Caco-2 (cell line): ENCODE measurements around the gene VDAC2. TPM values are rescaled to one million over a fixed set of nuclear protein-coding genes. Genes with fewer than 3 reads are reported as not detected.

Experiments used
- BruUV-seq: library from RNA; stranded (reverse); fragments of 400-500 nt; replicated peaks from 2 replicates; lab custom pipeline; 2021; lab: Mats Ljungman, UMichigan
- CTCF ChIA-PET: fragments of 300-600 bp; sonication (Branson Sonifier 250); formaldehyde crosslinking; loops from one replicate; lab custom pipeline; 2022; ENCODE audit warnings: antibody characterized with exemption; lab: Charles Lee
- POLR2A ChIA-PET: fragments of 300-600 bp; sonication (Branson Sonifier 250); formaldehyde crosslinking; loops from one replicate; lab custom pipeline; 2022; ENCODE audit warnings: antibody characterized with exemption; lab: Charles Lee
- DNase-seq, 2 experiments: peaks; one replicate each; pipeline versions ENCODE4 v3.0.0 to v3.0.0-alpha.2; 2020 to 2022
- H3K27me3 ChIP-seq: replicated peaks from 2 replicates; pipeline ENCODE4 v1.6.0; 2011; ENCODE audit warnings: low read length; ENCODE audit not compliant: control insufficient read depth, insufficient read depth
- H3K36me3 ChIP-seq: 2 replicates; pipeline ENCODE4 v1.5.1; 2011; ENCODE audit warnings: low read length; ENCODE audit not compliant: control insufficient read depth, insufficient read depth
- H3K4me1 ChIP-seq: fragments of 250-450 bp; sonication (Bioruptor Pico); 2 replicates; pipeline ENCODE4 v1.5.1; 2020; ENCODE audit warnings: mild to moderate bottlenecking
- H3K4me3 ChIP-seq: 2 replicates; pipeline ENCODE4 v1.5.1; 2011; ENCODE audit warnings: low read depth, mild to moderate bottlenecking, control low read depth, low read length
- H3K9me3 ChIP-seq: fragments of 250-450 bp; sonication (Bioruptor Pico); 2 replicates; pipeline ENCODE4 v1.5.1; 2020; ENCODE audit warnings: mild to moderate bottlenecking, moderate library complexity
- H3K27ac Mint-ChIP-seq: one replicate; pipeline ENCODE4 v1.8.0; 2022; ENCODE audit warnings: mixed read lengths; ENCODE audit not compliant: unreplicated experiment
- H3K27me3 Mint-ChIP-seq: one replicate; pipeline ENCODE4 v1.8.0; 2022; ENCODE audit warnings: mixed read lengths; ENCODE audit not compliant: insufficient read depth, unreplicated experiment
- H3K36me3 Mint-ChIP-seq: one replicate; pipeline ENCODE4 v1.8.0; 2022; ENCODE audit warnings: mild to moderate bottlenecking, mixed read lengths; ENCODE audit not compliant: insufficient read depth, unreplicated experiment
- H3K4me1 Mint-ChIP-seq: one replicate; pipeline ENCODE4 v1.8.0; 2022; ENCODE audit warnings: low read depth, mixed read lengths; ENCODE audit not compliant: unreplicated experiment
- H3K4me3 Mint-ChIP-seq: one replicate; pipeline ENCODE4 v1.8.0; 2022; ENCODE audit warnings: mild to moderate bottlenecking, moderate library complexity, mixed read lengths; ENCODE audit not compliant: unreplicated experiment
- H3K9me3 Mint-ChIP-seq: one replicate; pipeline ENCODE4 v1.8.0; 2022; ENCODE audit warnings: mixed read lengths; ENCODE audit not compliant: unreplicated experiment
- intact Hi-C: fragments of 100-400 bp; cut with micrococcal nuclease; formaldehyde crosslinking; loops from one replicate; pipeline ENCODE4 v1.10.0; 2022; ENCODE audit not compliant: unreplicated experiment
- total RNA-seq: library from RNA; stranded (reverse); gene quantifications from 2 replicates; pipeline ENCODE4 v1.2.3, GENCODE V29; 2022
- TF ChIP-seq, protein P1 (sequence below), 2 experiments: fragments of 200-600 bp in 1 of 2; IDR thresholded peaks; 1 replicate in 1 of 2; 2 replicates in 1 of 2; pipeline versions ENCODE4 v1.5.1 to v1.8.0; 2011 to 2022; ENCODE audit warnings: antibody characterized with exemption in 1 of 2, control low read depth in 1 of 2, inconsistent platforms in 1 of 2, low read depth in 1 of 2, low read length in 1 of 2, mild to moderate bottlenecking in 1 of 2, moderate library complexity in 1 of 2; ENCODE audit not compliant: insufficient read depth in 1 of 2, severe bottlenecking in 1 of 2, unreplicated experiment in 1 of 2

Gene VDAC2
- total RNA-seq, 1 experiment from 2014 or later = 244 TPM

- H3K4me1 ChIP-seq = no peaks in the 10 kb centered on the region
- DNase-seq = no peak
- peaks cover 47% of the 10 kb centered on the region for H3K36me3 Mint-ChIP-seq
- H3K4me3 Mint-ChIP-seq = no peak overlapping the region
- no peaks in the 10 kb centered on the region for H3K27me3 ChIP-seq
- no peaks in the 10 kb centered on the region for H3K36me3 ChIP-seq
- no TSS peak for BruUV-seq
- no peak overlapping the region for H3K4me3 ChIP-seq
- H3K4me1 Mint-ChIP-seq = no peaks in the 10 kb centered on the region
- no peaks in the 10 kb centered on the region for H3K9me3 Mint-ChIP-seq
- no peaks in the 10 kb centered on the region for H3K27me3 Mint-ChIP-seq
- TF ChIP-seq, protein P1, sequence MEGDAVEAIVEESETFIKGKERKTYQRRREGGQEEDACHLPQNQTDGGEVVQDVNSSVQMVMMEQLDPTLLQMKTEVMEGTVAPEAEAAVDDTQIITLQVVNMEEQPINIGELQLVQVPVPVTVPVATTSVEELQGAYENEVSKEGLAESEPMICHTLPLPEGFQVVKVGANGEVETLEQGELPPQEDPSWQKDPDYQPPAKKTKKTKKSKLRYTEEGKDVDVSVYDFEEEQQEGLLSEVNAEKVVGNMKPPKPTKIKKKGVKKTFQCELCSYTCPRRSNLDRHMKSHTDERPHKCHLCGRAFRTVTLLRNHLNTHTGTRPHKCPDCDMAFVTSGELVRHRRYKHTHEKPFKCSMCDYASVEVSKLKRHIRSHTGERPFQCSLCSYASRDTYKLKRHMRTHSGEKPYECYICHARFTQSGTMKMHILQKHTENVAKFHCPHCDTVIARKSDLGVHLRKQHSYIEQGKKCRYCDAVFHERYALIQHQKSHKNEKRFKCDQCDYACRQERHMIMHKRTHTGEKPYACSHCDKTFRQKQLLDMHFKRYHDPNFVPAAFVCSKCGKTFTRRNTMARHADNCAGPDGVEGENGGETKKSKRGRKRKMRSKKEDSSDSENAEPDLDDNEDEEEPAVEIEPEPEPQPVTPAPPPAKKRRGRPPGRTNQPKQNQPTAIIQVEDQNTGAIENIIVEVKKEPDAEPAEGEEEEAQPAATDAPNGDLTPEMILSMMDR (IDR thresholded peaks at IDR 0.05; ENCODE audit: insufficient read depth in 1 of 2, low read depth in 1 of 2, low read length in 1 of 2, severe bottlenecking in 1 of 2, unreplicated experiment in 1 of 2) = no peak
- intact Hi-C loops = no loop called here
- POLR2A ChIA-PET = no interaction called here
- CTCF ChIA-PET = no interaction called here
- H3K27ac Mint-ChIP-seq = no peak overlapping the region
- no peaks in the 10 kb centered on the region for H3K9me3 ChIP-seq
Measured at GRCh38 chr10:75175046-75175445, 35.5 kb upstream of the VDAC2 start.

- Histone ChIP-seq H3K4me1 (no peaks in the 10 kb centered on the region), H3K36me3 (no peaks in the 10 kb centered on the region), H3K4me3 (no peak overlapping the region), H3K27me3 (no peaks in the 10 kb centered on the region), H3K9me3 (no peaks in the 10 kb centered on the region)
- peaks cover 37% of the 10 kb centered on the region for H3K36me3 Mint-ChIP-seq
- CTCF ChIA-PET = no interaction called here
- no peak for DNase-seq
- POLR2A ChIA-PET = no interaction called here
- H3K4me1 Mint-ChIP-seq = no peaks in the 10 kb centered on the region
- intact Hi-C loops = no loop called here
- no peaks in the 10 kb centered on the region for H3K27me3 Mint-ChIP-seq
- no peak overlapping the region for H3K4me3 Mint-ChIP-seq
- no TSS peak for BruUV-seq
- no peaks in the 10 kb centered on the region for H3K9me3 Mint-ChIP-seq
- no peak overlapping the region for H3K27ac Mint-ChIP-seq
- TF ChIP-seq, protein P1 (IDR thresholded peaks at IDR 0.05; ENCODE audit: insufficient read depth in 1 of 2, low read depth in 1 of 2, low read length in 1 of 2, severe bottlenecking in 1 of 2, unreplicated experiment in 1 of 2) = no peak
Measured at GRCh38 chr10:75176046-75176445, 34.5 kb upstream of the VDAC2 start.

DNA sequence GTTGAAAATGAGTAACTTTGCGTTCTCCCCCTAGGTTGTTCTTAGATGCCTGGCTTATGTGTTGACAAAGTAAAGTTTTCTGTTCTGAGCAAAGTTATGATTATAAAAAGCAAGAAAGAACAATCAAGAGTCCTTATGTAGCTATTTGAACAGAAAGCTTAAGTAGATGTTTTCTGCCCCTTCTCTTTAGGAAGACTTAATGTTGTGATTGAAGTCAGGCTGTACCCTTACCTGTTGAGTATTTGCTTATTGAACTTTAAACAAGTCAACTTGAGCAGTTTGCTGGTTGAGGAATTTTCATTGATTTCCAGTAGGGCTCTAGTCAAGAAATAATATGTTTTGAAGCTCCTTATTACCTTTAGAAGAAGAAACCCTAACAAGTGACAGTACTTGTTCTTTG, 33.9 kb upstream of the VDAC2 start:
- ChIA-PET POLR2A (no interaction called here), CTCF (no interaction called here)
- intact Hi-C loops = no loop called here
- Mint-ChIP-seq H3K36me3 (peaks cover 33% of the 10 kb centered on the region), H3K27me3 (no peaks in the 10 kb centered on the region), H3K4me1 (no peaks in the 10 kb centered on the region), H3K4me3 (no peak overlapping the region), H3K27ac (no peak overlapping the region), H3K9me3 (no peaks in the 10 kb centered on the region)
- BruUV-seq = no TSS peak
- no peak for DNase-seq
- Histone ChIP-seq H3K4me3 (no peak overlapping the region), H3K9me3 (no peaks in the 10 kb centered on the region), H3K27me3 (no peaks in the 10 kb centered on the region), H3K4me1 (no peaks in the 10 kb centered on the region), H3K36me3 (no peaks in the 10 kb centered on the region)
- TF ChIP-seq, protein P1 (IDR thresholded peaks at IDR 0.05; ENCODE audit: insufficient read depth in 1 of 2, low read depth in 1 of 2, low read length in 1 of 2, severe bottlenecking in 1 of 2, unreplicated experiment in 1 of 2) = no peak
